LoVo (cell line): ENCODE results near the gene UPK3BL1.
"Not testable (repeated sequence)": the region's sequence is repeated elsewhere in the genome, so short reads cannot be mapped to it uniquely, and the experiment has no call there.

Experiments used
- DNase-seq: peaks from one replicate; pipeline ENCODE4 v3.0.0-alpha.2; 2016; ENCODE audit warnings: low spot score

The UPK3BL1 gene, protein sequence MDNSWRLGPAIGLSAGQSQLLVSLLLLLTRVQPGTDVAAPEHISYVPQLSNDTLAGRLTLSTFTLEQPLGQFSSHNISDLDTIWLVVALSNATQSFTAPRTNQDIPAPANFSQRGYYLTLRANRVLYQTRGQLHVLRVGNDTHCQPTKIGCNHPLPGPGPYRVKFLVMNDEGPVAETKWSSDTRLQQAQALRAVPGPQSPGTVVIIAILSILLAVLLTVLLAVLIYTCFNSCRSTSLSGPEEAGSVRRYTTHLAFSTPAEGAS

DNA sequence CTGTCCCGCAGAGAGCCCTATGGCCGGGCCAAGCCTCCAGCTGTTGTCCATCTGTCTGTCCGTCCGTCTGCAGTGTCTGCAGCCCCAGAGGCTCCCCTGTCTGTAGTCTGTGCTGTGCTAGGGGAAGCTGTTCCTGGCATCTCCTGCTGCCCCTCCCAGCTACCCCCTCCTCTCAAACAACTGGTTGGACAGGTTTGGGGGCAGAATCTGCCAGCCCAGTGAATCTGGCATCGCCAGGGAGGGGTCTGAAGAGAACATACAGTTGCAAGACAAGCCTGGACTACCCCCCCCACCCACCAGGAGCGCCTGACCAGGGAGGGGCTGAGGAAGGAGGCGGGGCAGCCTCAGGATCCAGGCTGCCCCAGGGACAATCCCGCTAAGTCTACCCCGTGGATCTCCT is at the start of gene UPK3BL1:
Gene UPK3BL1, minus strand, starts transcription at position 101 of the 400 bp plus-strand sequence. Its CDS starts 50 bp downstream, at position 51.
- not testable (repeated sequence) for DNase-seq

DNA sequence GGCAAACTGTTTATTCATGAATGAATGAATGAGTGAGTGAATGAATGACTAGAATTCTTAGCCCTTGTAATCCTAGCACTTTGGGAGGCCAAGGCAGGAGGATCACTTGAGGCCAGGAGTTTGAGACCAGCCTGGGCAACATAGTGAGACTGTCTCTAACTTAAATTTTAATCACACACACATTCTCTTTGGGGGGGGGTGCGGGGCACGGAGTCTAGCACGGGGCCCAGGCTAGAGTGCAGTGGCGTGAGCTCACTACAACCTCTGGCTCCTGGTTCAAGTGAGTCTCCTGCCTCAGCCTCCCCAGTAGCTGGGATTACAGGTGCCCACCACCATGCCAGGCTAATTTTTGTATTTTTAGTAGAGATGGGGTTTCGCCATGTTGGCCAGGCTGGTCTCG is 48.0 kb upstream of the UPK3BL1 start:
- not testable (repeated sequence) for DNase-seq

DNA sequence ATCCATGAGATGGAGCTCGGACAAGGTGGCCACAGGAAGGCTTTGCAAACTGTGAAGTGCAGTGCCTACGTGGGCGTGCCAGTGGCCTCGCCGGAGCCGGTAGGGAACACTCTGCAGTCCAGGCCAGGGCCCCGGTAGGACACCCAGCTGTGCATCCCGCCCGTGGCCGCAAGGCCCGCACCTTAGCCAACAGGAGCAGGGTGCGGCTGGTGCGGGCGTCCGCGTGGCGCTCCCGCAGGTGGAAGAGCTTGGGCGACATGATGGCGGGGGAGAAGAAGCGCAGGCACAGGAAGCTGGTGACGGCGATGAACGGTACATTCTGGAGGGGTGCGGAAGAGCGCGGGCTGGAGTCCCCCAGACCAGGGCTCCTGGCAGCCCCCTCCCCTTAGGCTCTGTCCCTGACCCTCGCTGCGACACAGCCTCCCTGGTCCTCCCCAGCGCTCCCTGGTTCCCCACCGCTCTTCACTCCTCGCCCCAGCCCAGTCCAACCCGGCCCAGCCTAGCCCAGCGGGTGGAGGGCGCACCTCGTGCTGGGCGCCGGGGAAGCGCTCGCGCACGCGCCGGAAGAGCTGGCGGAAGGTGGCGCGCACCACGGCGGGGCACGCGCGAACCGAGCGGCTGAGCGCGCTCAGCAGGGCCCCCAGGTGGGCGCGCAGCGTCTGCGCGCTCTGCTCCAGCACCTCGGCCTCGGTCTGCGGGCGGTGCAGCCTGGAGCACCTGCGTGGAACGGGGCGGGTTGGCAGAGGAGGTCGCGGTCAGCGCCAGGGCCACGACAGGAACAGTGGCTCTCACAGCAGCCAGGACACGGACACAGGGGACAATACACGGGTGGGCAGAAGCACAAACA is 47.1 kb upstream of the UPK3BL1 start:
- DNase-seq, result not testable (repeated sequence)

DNA sequence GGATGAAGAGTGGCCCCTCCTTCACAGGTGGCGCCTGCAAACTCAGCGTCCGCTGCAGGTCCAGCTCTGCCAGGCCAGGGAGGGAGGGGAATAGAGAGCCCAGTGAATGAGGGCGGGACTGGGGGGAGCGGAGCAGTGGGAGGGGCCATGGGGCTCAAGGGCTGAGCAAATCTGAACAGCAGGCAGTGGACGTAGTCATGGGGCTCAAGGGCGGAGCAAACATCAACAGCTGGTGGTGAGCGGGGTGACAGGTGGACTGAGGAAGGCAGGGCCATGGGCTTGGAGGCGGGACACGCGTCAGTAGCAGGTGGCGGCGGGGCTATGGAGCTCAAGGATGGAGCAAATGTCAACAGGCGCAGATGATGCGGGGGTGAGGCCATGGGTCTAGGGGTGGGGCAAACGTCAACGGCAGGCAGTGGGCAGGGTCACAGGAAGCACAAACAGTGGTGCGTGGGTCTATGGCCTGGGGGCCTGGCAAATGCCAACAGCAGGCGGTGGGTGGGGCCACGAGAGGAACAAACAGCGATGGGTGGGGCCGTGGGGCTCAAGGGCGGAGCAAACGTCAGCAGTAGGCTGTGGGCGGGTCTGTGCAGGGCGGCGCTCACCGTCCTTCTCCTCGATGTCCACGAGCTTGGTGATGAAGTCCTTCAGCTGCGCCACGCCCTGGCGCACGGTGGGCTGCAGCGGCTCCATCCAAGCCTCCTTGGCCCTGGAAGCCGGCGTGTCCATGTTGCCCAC is 45.9 kb upstream of the UPK3BL1 start:
- DNase-seq, result not testable (repeated sequence)

DNA sequence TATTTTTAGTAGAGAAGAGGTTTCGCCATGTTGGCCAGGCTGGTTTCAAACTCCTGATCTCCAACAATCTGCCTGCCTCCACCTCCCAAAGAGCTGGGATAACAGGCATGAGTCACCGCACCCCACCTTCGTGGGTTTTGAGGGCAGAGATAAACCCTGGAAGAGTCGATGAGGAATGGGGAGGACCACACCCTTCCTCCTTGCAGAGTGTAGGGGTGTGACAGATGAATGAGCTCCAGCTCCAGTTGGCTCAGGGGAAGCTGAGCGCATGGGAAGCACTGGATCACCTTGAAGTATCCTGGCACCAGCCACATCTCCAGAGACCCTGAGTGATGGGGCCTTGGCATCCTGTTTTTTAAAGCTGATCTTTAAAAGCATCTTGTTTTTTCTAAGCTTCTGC is 40.0 kb upstream of the UPK3BL1 start:
- DNase-seq, result not testable (repeated sequence)

DNA sequence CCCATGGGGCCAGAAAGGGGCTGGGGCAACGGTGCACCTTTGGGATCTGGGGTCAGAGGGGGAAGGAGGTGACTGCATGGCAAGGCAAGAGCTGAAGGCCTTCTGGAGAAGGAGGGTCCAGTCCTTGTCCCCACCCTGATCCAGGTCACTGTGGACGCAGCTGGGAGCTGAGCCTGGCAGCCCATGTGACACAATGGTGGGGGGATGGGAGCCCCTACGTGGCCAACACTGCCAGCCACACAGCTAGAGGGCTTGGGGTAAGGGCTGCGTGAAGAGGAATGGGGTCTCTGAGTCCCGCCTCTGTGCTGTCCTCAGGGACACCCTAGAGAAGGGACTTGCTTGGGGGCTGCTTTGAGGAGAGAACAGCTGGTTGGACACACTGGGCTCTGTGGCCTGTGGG is 38.2 kb upstream of the UPK3BL1 start:
- not testable (repeated sequence) for DNase-seq

DNA sequence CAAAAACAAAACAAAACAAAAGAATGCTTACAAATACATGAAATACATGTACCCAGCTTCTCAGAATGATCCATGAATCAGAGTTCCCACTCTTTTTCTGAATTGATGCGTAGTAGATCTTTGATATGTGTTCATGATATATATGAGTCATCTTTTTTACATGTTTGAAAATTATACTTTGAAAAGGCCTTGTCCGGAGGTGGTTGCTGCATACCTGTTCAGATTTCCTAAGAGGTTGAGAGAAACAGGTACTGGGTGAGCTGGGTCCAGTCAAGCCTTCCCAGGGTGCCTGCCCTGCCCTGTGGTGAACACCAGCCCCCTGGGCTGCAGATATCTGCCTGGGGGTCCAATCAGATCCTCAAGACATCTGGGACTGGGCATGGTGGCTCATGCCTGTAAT is 33.0 kb upstream of the UPK3BL1 start:
- not testable (repeated sequence) for DNase-seq

DNA sequence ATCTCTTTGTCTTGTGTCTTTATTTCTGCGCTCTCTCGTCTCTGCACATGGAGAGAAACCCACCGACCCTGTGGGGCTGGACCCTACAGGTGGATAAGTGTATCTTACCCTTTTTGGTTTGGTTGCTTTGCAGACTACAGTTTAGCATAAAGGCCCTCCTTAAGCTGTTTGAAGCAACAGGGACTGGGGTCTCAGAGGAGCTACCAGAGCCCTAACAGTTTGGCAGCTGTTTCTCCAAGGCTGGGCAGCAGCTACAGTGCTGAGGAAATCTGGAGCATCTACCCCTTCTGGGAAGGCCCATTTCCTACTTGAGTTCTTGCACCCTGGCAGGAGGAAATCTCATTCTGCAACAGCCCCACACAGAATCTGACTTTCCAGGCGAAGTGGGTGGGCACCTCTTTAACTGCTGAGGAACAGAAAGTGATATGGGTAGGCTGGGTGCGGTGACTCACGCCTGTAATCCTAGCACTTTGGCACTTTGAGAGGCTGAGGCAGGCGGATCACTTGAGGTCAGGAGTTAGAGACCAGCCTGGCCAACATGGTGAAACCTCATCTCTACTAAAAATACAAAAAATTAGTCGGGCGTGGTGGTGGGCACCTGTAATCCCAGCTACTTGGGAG is 31.0 kb upstream of the UPK3BL1 start:
- not testable (repeated sequence) for DNase-seq

DNA sequence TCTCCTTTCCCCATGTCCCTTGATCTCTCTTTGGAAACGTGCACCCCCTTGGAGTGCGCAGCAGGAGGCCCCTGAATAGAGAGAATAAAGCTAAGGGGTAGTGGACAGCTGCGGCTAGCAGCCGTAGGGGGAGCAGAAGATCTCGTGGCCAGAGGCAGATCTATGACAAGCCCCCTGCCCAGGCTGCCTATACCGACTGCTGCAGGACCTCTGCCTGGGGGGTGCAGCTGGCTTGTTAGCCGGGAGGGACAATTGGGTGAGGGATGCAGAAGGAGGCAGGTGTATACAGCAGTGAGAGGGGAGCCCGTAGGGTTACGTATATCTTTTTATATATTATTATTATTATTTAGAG is 29.3 kb upstream of the UPK3BL1 start:
- DNase-seq, result not testable (repeated sequence)

DNA sequence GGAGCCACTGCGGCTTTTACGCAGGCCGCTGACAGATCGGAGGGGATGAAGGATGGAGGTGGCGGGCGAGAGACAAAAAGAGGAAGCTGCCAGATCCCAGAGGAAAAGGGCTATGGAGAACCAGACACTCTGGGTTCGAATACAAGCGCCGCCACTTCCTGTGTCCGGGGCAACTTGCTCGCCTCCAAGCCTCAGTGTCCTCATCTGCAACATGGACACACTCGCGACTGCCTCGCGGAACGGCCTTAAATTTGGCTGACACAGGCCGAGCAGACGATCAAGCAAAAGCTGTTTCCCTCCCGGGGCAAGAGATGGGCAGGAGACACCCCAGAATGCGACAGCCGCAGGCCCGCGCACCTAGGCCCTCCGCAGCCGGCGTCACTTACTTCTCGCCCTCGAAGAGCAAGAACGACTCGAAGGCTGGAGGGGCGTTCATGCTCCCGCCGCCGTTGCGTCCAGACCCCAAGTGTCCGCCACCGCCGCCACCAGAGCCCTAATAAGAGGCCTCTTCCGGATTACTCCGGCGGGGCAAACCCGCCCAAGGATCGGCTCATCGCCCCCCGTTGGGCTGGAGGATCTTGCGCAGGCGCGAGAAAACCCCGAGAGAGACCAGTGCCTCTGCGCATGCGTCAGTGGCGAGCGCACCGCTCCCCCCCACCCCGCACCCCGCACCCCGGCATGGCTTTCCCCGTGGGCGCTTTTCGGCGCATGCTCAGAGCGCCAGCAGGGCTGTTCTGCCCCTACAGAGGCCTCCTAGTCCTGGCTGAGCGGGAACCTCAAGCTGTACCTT is 28.8 kb upstream of the UPK3BL1 start, which contains the start of gene POLR2J2:
Gene POLR2J2, minus strand, starts transcription at position 498 of the 790 bp plus-strand sequence. Its CDS starts 62 bp downstream, at position 436.
- peak; percentile 54 for DNase-seq

DNA sequence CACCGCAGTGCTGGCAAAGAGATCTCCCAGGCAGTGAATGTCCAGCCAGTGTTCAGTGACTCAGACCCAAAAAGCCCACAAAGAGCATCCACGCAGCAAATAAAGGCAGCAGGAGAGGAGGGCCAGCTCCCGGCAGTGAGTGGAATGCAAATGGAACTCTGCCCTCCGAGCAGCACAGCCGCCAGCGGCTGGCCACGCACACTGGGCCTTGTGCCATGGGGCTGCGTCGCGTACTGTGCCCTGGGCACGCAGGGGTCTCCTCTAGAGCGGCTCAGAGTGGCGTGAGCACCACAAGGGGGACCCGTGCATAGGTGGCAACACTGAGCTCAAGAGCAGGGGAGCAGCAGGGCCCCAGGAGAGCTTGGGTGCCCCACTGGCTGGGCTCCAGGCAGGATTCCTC is 24.9 kb upstream of the UPK3BL1 start:
- DNase-seq, result not testable (repeated sequence)

DNA sequence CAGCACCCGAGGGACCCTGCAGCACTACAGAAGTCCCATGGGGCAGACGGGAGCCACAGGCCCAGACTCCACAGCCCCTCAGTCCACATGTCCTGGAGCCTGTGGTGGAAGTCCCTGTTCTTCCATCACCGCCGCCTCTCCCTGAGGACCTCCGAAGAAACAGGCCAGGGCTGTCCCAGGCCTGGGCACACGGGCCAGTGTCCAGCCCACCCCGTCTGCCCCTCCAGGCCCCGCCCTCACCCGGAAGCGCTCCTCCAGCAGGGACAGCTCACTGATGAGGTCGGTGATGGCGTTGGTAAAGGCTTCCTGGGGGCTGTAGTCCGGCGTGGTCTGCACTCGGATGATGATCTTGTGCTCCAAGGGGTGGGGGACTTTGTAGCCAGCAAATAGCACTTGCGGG is 24.3 kb upstream of the UPK3BL1 start:
- DNase-seq, result not testable (repeated sequence)

DNA sequence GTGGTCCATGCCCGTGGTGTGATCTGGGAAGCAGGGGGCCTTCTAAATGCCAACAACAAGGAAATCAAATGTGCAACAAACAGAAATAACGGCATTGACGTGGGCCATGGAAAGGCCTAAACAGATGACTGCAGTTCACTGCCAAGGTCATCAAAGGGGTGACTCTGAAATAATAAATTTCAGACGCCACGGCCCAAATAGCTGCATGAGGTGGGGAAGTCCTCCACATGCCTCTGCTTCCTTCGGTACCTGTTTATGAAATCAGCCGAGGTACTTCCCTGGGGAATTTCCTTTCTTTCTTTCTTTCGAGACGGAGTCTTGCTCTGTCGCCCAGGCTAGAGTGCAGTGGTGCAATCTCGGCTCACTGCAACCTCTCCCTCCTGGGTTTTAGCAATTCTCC is 22.2 kb upstream of the UPK3BL1 start:
- not testable (repeated sequence) for DNase-seq

DNA sequence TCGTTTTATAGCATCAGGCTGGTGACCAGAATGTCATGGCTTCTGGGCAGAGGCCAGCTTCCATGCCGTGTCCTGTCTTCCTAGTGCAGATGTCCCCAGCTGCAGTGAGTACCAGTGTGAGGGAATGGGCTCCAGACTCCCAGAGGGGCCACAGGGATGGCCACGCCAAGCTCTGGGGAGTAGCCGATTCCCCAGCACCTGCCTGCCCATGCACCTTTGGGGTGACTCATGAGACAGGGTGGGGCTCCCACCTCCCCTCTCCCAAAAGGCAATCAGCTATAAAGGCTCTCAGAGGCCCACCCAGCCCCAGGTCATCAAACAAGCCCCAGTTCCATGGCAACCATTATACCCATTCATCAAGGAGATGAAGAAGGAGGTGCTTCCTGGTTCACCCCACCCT is 7.3 kb upstream of the UPK3BL1 start, which contains the start of gene SPDYE2B:
Gene SPDYE2B, plus strand, starts transcription at position 396 of the 400 bp plus-strand sequence. CDS start 2,030 bp downstream, outside the sequence.
- DNase-seq, result not testable (repeated sequence)

DNA sequence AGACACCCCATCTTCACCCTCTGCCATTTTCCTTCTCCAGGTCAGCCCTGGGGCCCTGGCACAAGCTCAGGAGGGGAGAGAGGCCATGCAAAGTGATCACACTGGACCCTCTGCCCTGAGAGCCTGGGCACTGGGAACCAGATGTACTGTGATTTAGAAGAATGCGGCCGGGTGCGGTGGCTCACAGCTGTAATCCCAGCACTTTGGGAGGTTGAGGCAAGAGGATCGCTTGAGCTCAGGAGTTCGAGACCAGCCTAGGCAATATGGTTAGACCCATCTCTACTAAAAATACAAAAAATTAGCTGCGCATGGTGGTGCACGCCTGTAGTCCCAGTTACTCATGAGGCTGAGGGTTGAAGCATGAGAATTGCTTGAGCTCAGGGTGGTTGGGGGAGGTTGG is 5.2 kb upstream of the UPK3BL1 start:
- DNase-seq, result not testable (repeated sequence)

DNA sequence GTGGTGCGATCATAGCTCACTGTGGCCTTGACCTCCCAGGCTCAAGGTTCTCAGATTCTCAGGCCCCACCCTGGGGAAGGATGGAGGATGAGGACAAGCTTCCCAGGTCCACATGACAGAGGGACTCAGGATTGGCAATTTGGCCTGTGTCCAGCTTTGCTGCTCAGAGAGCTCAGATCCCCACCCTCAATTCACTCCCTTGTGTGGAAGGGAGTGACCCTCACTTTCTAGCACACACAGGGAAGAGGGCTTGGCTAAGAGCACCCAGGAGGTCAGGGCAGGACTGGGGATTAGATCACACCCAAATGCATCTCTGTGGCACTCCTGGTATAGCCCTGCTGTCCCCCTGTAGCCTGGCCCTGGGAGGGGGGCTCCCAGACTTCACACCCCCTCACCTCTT is 813 bp upstream of the UPK3BL1 start:
- not testable (repeated sequence) for DNase-seq

DNA sequence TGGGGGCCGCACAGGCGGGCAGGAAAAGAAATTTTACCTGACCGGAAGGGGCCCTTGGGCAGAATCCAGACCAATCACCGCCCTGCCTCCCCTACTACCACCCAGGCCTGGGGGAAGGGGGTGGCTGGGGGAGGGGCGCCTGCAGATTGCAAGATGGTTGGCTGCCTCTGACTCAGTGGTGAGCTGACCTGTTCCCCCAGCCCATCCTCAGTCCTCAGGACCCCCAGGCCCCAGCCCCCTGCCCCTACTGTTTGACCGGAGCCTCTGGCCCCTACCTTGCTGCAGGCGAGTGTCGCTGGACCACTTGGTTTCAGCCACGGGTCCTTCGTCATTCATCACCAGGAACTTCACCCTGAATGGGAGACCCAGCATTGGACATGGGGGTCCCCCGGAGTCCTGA is 3.7 kb downstream of the UPK3BL1 start:
- DNase-seq, result not testable (repeated sequence)

DNA sequence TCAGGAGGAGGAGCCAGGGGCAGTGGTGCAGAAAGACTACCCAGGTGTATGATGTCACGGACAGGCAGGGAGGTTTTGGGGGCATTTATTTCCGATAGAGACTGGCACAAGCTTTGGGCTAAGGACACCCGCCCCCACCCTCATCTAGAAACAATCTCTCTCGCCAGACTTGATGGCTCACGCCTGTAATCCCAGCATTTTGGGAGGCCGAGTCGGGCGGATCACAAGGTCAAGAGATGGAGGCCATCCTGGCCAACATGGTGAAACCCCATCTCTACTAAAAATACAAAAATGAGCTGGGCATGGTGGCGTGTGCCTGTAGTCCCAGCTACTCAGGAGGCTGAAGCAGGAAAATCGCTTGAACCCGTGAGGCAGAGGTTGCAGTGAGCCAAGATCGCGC is 5.6 kb downstream of the UPK3BL1 start:
- not testable (repeated sequence) for DNase-seq

DNA sequence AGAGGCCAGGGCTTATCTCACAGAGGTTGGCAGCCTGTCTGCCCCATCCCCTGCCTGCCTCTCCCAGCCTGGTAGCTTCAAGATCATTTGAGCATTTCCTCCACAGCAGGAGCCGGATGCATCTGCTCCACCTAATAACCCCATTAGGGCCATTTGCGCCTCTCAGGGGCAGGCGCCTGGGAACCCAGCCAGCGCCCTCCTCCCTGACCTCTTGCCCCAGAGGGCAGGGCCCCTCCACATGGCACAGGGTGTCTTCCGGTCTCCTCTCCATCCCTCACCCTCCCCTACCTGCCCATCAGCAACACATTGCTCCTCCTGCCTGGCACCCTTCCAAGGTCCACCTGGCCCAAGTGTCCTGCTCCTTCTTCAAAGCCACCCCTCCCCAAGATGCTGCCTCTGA is 7.2 kb downstream of the UPK3BL1 start:
- not testable (repeated sequence) for DNase-seq

DNA sequence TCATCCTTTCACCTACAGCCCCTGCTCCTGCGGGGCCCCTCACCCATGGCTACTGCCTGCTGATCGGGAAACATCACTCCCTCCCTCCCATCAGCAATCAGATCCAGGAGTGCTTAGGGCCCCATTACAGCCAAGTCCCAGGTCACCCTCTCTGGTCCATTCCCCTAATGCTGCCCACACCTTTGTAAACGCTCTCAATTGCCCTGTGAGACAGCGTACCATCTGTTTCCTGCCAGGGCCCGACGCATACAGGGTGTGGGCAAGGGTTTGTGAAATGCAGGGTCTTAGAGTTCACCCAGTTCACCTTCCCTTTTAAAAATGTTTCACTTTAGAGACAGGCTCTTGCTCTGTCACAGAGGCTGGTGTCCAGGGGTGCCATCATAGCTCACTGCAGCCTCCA is 8.3 kb downstream of the UPK3BL1 start:
- DNase-seq, result not testable (repeated sequence)

DNA sequence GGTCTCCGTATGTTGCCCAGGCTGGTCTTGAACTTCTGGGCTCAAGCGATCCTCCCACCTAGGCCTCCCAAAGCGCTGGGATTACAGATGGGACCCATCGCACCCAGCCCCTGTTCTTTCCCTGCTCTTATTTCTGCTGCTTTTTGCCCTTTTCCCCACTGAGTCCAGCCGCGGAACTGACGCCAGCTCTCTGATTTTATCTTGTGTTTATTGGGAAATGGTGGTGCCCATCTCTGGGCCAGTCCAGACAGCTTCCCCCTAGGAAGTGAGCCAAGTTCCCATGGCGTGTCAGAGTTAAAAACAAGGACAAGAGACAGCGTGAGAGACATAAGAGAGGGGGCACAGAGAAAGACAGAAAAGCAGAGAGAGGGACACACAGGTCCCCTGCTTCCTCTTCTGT is 12.0 kb downstream of the UPK3BL1 start:
- DNase-seq, result not testable (repeated sequence)
